Activated CD4-positive, alpha-beta T cell treated with anti-CD3 and anti-CD28 coated beads, Interleukin-2, amount 50 U/mL, for 24 hours (primary cell): ENCODE measurements around the gene NOXA1.
"Not testable (repeated sequence)": the region's sequence is repeated elsewhere in the genome, so short reads cannot be mapped to it uniquely, and the experiment has no call there.

Experiments used
- DNase-seq, 2 donors: peaks; one replicate each; pipeline ENCODE4 v3.0.0-alpha.2; 2020; ENCODE audit warnings: low read depth in 1 of 2, low spot score in 1 of 2

The NOXA1 gene

GRCh38 chr9:137404961-137405567 lies 18.1 kb upstream of the NOXA1 start:
- no peak for DNase-seq

- DNase-seq = no peak
Measured at GRCh38 chr9:137405677-137406081, 17.5 kb upstream of the NOXA1 start.

GRCh38 chr9:137406085-137406760 lies 17.0 kb upstream of the NOXA1 start:
- DNase-seq = no peak

- DNase-seq = peak; percentile 40 to 43
Measured at GRCh38 chr9:137406876-137407589, 16.2 kb upstream of the NOXA1 start.

GRCh38 chr9:137407590-137408300 lies 15.4 kb upstream of the NOXA1 start:
- DNase-seq = no peak

GRCh38 chr9:137408651-137409405 lies 14.4 kb upstream of the NOXA1 start:
- DNase-seq = no peak

GRCh38 chr9:137409515-137409914 lies 13.7 kb upstream of the NOXA1 start:
- no peak for DNase-seq

GRCh38 chr9:137410236-137410890 lies 12.8 kb upstream of the NOXA1 start:
- not testable (repeated sequence) for DNase-seq

GRCh38 chr9:137410891-137411249 lies 12.3 kb upstream of the NOXA1 start:
- DNase-seq = no peak

GRCh38 chr9:137411260-137411644 lies 11.9 kb upstream of the NOXA1 start:
- DNase-seq = no peak

GRCh38 chr9:137411645-137412380 lies 11.4 kb upstream of the NOXA1 start:
- DNase-seq = no peak

GRCh38 chr9:137412431-137412830 lies 10.8 kb upstream of the NOXA1 start:
- no peak for DNase-seq

- DNase-seq = no peak
Measured at GRCh38 chr9:137415451-137415850, 7.7 kb upstream of the NOXA1 start.

- DNase-seq = no peak
Measured at GRCh38 chr9:137416006-137416562, 7.1 kb upstream of the NOXA1 start.

GRCh38 chr9:137416563-137417151 lies 6.5 kb upstream of the NOXA1 start:
- DNase-seq = no peak

- no peak for DNase-seq
Measured at GRCh38 chr9:137417161-137418021, 5.8 kb upstream of the NOXA1 start.

GRCh38 chr9:137421838-137422603 lies 1.2 kb upstream of the NOXA1 start:
- DNase-seq = no peak
